GM21619 (cell line): ENCODE measurements around the gene PKMYT1.

ENCODE experiments used
- ATAC-seq: cut with Tn5 transposase; IDR thresholded peaks from one replicate; pipeline ENCODE4 v1.9.1; 2021; ENCODE audit not compliant: unreplicated experiment

Gene PKMYT1

GRCh38 chr16:3000540-3000939 is 20.3 kb upstream of the PKMYT1 start:
- ATAC-seq = no peak

- ATAC-seq = no peak
Observed at GRCh38 chr16:2999929-3000328, 19.7 kb upstream of the PKMYT1 start.

- ATAC-seq = no peak
Observed at GRCh38 chr16:2996298-2996697, 16.1 kb upstream of the PKMYT1 start.

GRCh38 chr16:2992383-2993081 is 12.3 kb upstream of the PKMYT1 start:
- no peak for ATAC-seq

- no peak for ATAC-seq
Observed at GRCh38 chr16:2991566-2992261, 11.5 kb upstream of the PKMYT1 start.

- no peak for ATAC-seq
Observed at GRCh38 chr16:2990891-2991290, 10.6 kb upstream of the PKMYT1 start.

GRCh38 chr16:2988590-2989099 is 8.4 kb upstream of the PKMYT1 start:
- ATAC-seq = no peak

- no peak for ATAC-seq
Observed at GRCh38 chr16:2987833-2988232, 7.6 kb upstream of the PKMYT1 start.

- no peak for ATAC-seq
Observed at GRCh38 chr16:2987286-2987685, 7.0 kb upstream of the PKMYT1 start.

GRCh38 chr16:2986623-2987188 is 6.5 kb upstream of the PKMYT1 start:
- ATAC-seq = no peak

GRCh38 chr16:2985893-2986355 is 5.7 kb upstream of the PKMYT1 start:
- ATAC-seq = no peak

- ATAC-seq = no peak
Observed at GRCh38 chr16:2985462-2985861, 5.2 kb upstream of the PKMYT1 start.

- ATAC-seq = peak; percentile 36
Observed at GRCh38 chr16:2983706-2984136, 3.5 kb upstream of the PKMYT1 start.

GRCh38 chr16:2982402-2982801 is 2.2 kb upstream of the PKMYT1 start:
- no peak for ATAC-seq

GRCh38 chr16:2981899-2982250 is 1.6 kb upstream of the PKMYT1 start:
- ATAC-seq = no peak

- ATAC-seq = no peak
Observed at GRCh38 chr16:2981177-2981898, 1.1 kb upstream of the PKMYT1 start.

GRCh38 chr16:2979669-2980226 is 498 bp downstream of the PKMYT1 start:
- no peak for ATAC-seq

- ATAC-seq = no peak
Observed at GRCh38 chr16:2977440-2977839, 2.8 kb downstream of the PKMYT1 start.

- ATAC-seq = no peak
Observed at GRCh38 chr16:2976673-2977072, 3.6 kb downstream of the PKMYT1 start.

GRCh38 chr16:2976201-2976600 is 4.0 kb downstream of the PKMYT1 start:
- no peak for ATAC-seq

- no peak for ATAC-seq
Observed at GRCh38 chr16:2975161-2975795, 5.0 kb downstream of the PKMYT1 start.
